Naive thymus-derived CD4-positive, alpha-beta T cell (primary cell): ENCODE results near the gene UNC13C. TPM values are rescaled to one million over a fixed set of nuclear protein-coding genes. Genes with fewer than 3 reads are reported as not detected.

Experiments used
- ATAC-seq: fragments of 150-1000 bp; cut with Tn5 transposase; 2 replicates; pipeline ENCODE4 v1.10.0; 2021; ENCODE audit warnings: mild to moderate bottlenecking, moderate library complexity
- CTCF ChIA-PET: fragments of 350-600 bp; sonication (Branson Sonifier 250); formaldehyde crosslinking; loops from one replicate; lab custom pipeline; 2021; ENCODE audit warnings: antibody characterized with exemption; lab: Charles Lee
- POLR2A ChIA-PET: fragments of 350-600 bp; sonication (Branson Sonifier 250); formaldehyde crosslinking; loops from one replicate; lab custom pipeline; 2021; ENCODE audit warnings: antibody characterized with exemption, inconsistent platforms; lab: Charles Lee
- DNase-seq, 9 donors: peaks; one replicate each; pipeline versions ENCODE4 v3.0.0 to v3.0.0-alpha.2; 2020 to 2022; ENCODE audit warnings: mixed read lengths in 1 of 9
- H3K27ac ChIP-seq: one replicate; pipeline ENCODE4 v1.7.0; 2013; ENCODE audit warnings: mild to moderate bottlenecking, low read depth, low read length, moderate library complexity
- H3K27me3 ChIP-seq, 2 donors: one replicate each; pipeline ENCODE4 v1.7.0; 2013; ENCODE audit warnings: low read length in 2 of 2, mild to moderate bottlenecking in 2 of 2, moderate library complexity in 2 of 2; ENCODE audit not compliant: control insufficient read depth in 2 of 2, insufficient read depth in 2 of 2
- H3K36me3 ChIP-seq, 3 experiments: 1 replicate in 2 of 3; 2 replicates in 1 of 3; pipeline ENCODE4 v1.7.0; 2013; ENCODE audit warnings: low read length in 3 of 3, mild to moderate bottlenecking in 3 of 3, moderate library complexity in 1 of 3; ENCODE audit not compliant: insufficient read depth in 3 of 3, control insufficient read depth in 2 of 3
- H3K4me1 ChIP-seq, 2 donors: one replicate each; pipeline ENCODE4 v1.7.0; 2013; ENCODE audit warnings: low read length in 2 of 2, mild to moderate bottlenecking in 2 of 2, moderate library complexity in 1 of 2; ENCODE audit not compliant: control insufficient read depth in 2 of 2, insufficient read depth in 2 of 2
- H3K4me3 ChIP-seq: 2 replicates; pipeline ENCODE4 v1.7.0; 2013; ENCODE audit warnings: mild to moderate bottlenecking, low read length
- H3K9me3 ChIP-seq, 3 experiments: 1 replicate in 2 of 3; 2 replicates in 1 of 3; pipeline ENCODE4 v1.7.0; 2013; ENCODE audit warnings: low read length in 3 of 3; ENCODE audit not compliant: control insufficient read depth in 2 of 3
- H3K27ac Mint-ChIP-seq, 9 donors: one replicate each; pipeline ENCODE4 v1.8.0; 2020 to 2022; ENCODE audit warnings: mixed read lengths in 9 of 9, mild to moderate bottlenecking in 8 of 9, moderate library complexity in 5 of 9, inconsistent platforms in 2 of 9
- H3K27me3 Mint-ChIP-seq, 5 donors: one replicate each; pipeline ENCODE4 v1.8.0; 2021 to 2022; ENCODE audit warnings: mixed read lengths in 5 of 5, mild to moderate bottlenecking in 1 of 5
- H3K36me3 Mint-ChIP-seq, 5 donors: one replicate each; pipeline ENCODE4 v1.8.0; 2020 to 2022; ENCODE audit warnings: mixed read lengths in 5 of 5, mild to moderate bottlenecking in 3 of 5, inconsistent platforms in 1 of 5
- H3K4me1 Mint-ChIP-seq, 7 donors: one replicate each; pipeline ENCODE4 v1.8.0; 2020 to 2022; ENCODE audit warnings: mixed read lengths in 7 of 7, mild to moderate bottlenecking in 3 of 7, inconsistent platforms in 1 of 7
- H3K4me3 Mint-ChIP-seq, 10 donors: one replicate each; pipeline ENCODE4 v1.8.0; 2020 to 2022; ENCODE audit warnings: mild to moderate bottlenecking in 10 of 10, mixed read lengths in 10 of 10, moderate library complexity in 6 of 10, inconsistent platforms in 2 of 10
- H3K9me3 Mint-ChIP-seq, 11 donors: one replicate each; pipeline ENCODE4 v1.8.0; 2020 to 2022; ENCODE audit warnings: mixed read lengths in 11 of 11, mild to moderate bottlenecking in 4 of 11, inconsistent platforms in 1 of 11, moderate library complexity in 1 of 11
- intact Hi-C, 2 donors: fragments of 100-400 bp; cut with micrococcal nuclease; formaldehyde crosslinking; loops; one replicate each; pipeline ENCODE4 v1.15.1; 2023
- polyA plus RNA-seq, 2 donors: library from polyadenylated mRNA; unstranded; fragments of 300-500 nt; fragmentation: Illumina TruSeq; gene quantifications; one replicate each; pipeline ENCODE4 v1.2.3, GENCODE V29; 2021
- total RNA-seq, 6 experiments: library from RNA in 5 of 6; stranded (reverse) in 5 of 6; gene quantifications; 1 replicate in 5 of 6; 2 replicates in 1 of 6; pipeline ENCODE4 v1.2.3 and lab custom pipeline; 2021 to 2026

The UNC13C gene
- total and polyA plus RNA-seq, 7 experiments from 2014 or later = not detected

- Histone ChIP-seq H3K36me3 (no peaks in the 10 kb centered on the region), H3K27ac (no peak overlapping the region), H3K9me3 (no peaks in the 10 kb centered on the region), H3K4me1 (no peaks in the 10 kb centered on the region), H3K27me3 (no peaks in the 10 kb centered on the region), H3K4me3 (no peak overlapping the region)
- Mint-ChIP-seq H3K9me3 (peaks cover 0 to 10% (median 2%) of the 10 kb centered on the region in 11 donors), H3K4me3 (no peak overlapping the region), H3K27me3 (no peaks in the 10 kb centered on the region), H3K4me1 (no peaks in the 10 kb centered on the region), H3K27ac (no peak overlapping the region), H3K36me3 (no peaks in the 10 kb centered on the region)
- DNase-seq (no peak), ATAC-seq (no peak)
- ChIA-PET POLR2A (no interaction called here), CTCF (interaction anchor here (0.7 kb wide), 1 partner anchor 10 kb away, joined by 3 read pairs; no protein-coding TSS in a partner anchor)
- intact Hi-C loops = no loop called here
Observed at GRCh38 chr15:54206586-54207321, 228.5 kb downstream of the UNC13C start.

DNA sequence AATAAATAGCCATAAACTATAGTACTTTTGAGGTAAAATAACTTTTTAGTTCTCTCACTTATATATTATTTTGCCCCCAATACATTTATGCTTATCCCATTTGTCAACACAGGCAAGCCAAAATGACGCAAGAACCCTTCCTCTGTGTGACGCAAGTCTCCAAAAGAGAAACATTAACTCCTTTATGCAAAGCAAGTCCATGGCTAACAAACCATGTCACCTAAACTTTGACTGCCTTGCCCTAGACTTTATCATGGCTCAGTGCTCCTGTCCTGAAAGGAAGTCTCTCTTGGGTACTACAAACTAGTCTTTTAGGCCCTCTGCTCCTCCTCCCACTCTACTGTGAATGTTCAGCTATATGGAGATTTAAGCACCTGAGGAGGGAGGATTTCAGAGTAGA, 230.5 kb downstream of the UNC13C start:
- Mint-ChIP-seq H3K4me3 (no peak overlapping the region), H3K4me1 (no peaks in the 10 kb centered on the region)

DNA sequence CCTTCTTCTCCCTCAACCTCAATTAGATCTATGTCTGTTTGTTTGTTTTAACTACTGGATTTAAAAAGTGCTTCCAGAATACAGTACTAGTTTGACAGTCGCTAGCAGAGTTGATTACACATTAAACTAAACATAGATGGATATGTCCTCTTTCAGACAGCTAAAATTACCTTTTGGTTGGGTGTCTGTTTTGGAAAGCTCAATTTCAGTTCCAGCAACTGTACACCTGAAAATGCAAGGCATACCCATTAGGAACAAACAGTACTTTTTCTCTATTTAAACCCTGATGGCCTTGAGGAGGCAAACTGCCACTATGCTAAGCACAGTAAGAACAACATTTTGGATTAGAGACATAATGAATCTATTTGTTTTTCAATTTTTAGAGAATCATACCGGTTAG, 234.4 kb downstream of the UNC13C start:
- intact Hi-C loops = no loop called here
- Histone ChIP-seq H3K27ac (no peak overlapping the region), H3K9me3 (no peaks in the 10 kb centered on the region), H3K36me3 (no peaks in the 10 kb centered on the region), H3K27me3 (no peaks in the 10 kb centered on the region), H3K4me1 (no peaks in the 10 kb centered on the region), H3K4me3 (no peak overlapping the region)
- ChIA-PET CTCF (no interaction called here), POLR2A (no interaction called here)
- ATAC-seq = no peak
- H3K9me3 Mint-ChIP-seq = peaks cover 0 to 5% (median 0%) of the 10 kb centered on the region in 11 donors
- H3K4me1 Mint-ChIP-seq = no peaks in the 10 kb centered on the region
- DNase-seq = no peak
- H3K27me3 Mint-ChIP-seq = peaks cover 0 to 5% (median 0%) of the 10 kb centered on the region in 5 donors
- no peaks in the 10 kb centered on the region for H3K36me3 Mint-ChIP-seq
- no peak overlapping the region for H3K4me3 Mint-ChIP-seq
- no peak overlapping the region for H3K27ac Mint-ChIP-seq

More for the DNA sequence above, 230.5 kb downstream of the UNC13C start:
- DNase-seq (no peak), ATAC-seq (no peak)
- Mint-ChIP-seq H3K36me3 (no peaks in the 10 kb centered on the region), H3K27me3 (peaks cover 0 to 5% (median 0%) of the 10 kb centered on the region in 5 donors), H3K9me3 (peaks cover 0 to 3% (median 0%) of the 10 kb centered on the region in 11 donors), H3K27ac (no peak overlapping the region)
- Histone ChIP-seq H3K27me3 (no peaks in the 10 kb centered on the region), H3K4me1 (no peaks in the 10 kb centered on the region), H3K4me3 (no peak overlapping the region), H3K9me3 (no peaks in the 10 kb centered on the region), H3K36me3 (no peaks in the 10 kb centered on the region), H3K27ac (no peak overlapping the region)
- ChIA-PET CTCF (no interaction called here), POLR2A (no interaction called here)
- intact Hi-C loops = no loop called here

DNA sequence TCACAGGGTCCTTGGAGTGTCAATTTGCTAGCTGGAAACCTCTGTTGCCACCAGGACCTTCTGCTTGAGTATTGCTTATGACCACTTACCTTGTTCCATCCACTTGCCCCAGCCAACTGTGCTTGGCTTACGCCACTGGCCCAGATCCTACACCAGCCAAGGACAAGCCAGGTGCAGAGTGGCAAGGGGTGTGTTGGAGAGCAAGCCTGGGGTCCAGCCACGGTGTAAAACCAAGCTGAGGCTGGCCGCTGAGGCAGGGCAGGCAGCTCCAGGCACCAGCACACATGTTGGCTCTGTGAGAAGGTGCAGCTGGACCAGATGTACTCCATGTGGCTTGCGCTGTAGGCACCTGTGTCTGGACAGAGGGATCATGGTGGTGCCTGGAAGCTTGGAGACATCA, 248.2 kb downstream of the UNC13C start:
- intact Hi-C loops = no loop called here
- POLR2A ChIA-PET = no interaction called here
- no peak for ATAC-seq

GRCh38 chr15:54227569-54227968, 249.3 kb downstream of the UNC13C start:
- no peaks in the 10 kb centered on the region for H3K4me1 Mint-ChIP-seq
- no peaks in the 10 kb centered on the region for H3K36me3 Mint-ChIP-seq
- Histone ChIP-seq H3K27me3 (no peaks in the 10 kb centered on the region), H3K9me3 (no peaks in the 10 kb centered on the region), H3K27ac (no peak overlapping the region), H3K36me3 (no peaks in the 10 kb centered on the region), H3K4me1 (no peaks in the 10 kb centered on the region), H3K4me3 (no peak overlapping the region)
- no peaks in the 10 kb centered on the region for H3K27me3 Mint-ChIP-seq
- CTCF ChIA-PET = no interaction called here
- no peak overlapping the region for H3K4me3 Mint-ChIP-seq
- no peak overlapping the region for H3K27ac Mint-ChIP-seq
- H3K9me3 Mint-ChIP-seq = peaks cover 0 to 20% (median 11%) of the 10 kb centered on the region in 11 donors
- DNase-seq (no peak), ATAC-seq (no peak)
- POLR2A ChIA-PET = no interaction called here
- intact Hi-C loops = no loop called here

More for the DNA sequence above, 248.2 kb downstream of the UNC13C start:
- Mint-ChIP-seq H3K27me3 (no peaks in the 10 kb centered on the region), H3K9me3 (peaks cover 0 to 20% (median 13%) of the 10 kb centered on the region in 11 donors), H3K4me3 (no peak overlapping the region), H3K27ac (no peak overlapping the region), H3K4me1 (no peaks in the 10 kb centered on the region), H3K36me3 (no peaks in the 10 kb centered on the region)
- no peak for DNase-seq
- CTCF ChIA-PET = no interaction called here
- Histone ChIP-seq H3K36me3 (no peaks in the 10 kb centered on the region), H3K4me3 (no peak overlapping the region), H3K27me3 (no peaks in the 10 kb centered on the region), H3K27ac (no peak overlapping the region), H3K9me3 (no peaks in the 10 kb centered on the region), H3K4me1 (no peaks in the 10 kb centered on the region)

- ATAC-seq = no peak
- H3K9me3 Mint-ChIP-seq = peaks cover 0 to 3% (median 0%) of the 10 kb centered on the region in 11 donors
- no peak for DNase-seq
- H3K4me1 Mint-ChIP-seq = no peaks in the 10 kb centered on the region
- Histone ChIP-seq H3K9me3 (no peaks in the 10 kb centered on the region), H3K36me3 (no peaks in the 10 kb centered on the region), H3K4me3 (no peak overlapping the region), H3K27me3 (no peaks in the 10 kb centered on the region), H3K27ac (no peak overlapping the region), H3K4me1 (no peaks in the 10 kb centered on the region)
- POLR2A ChIA-PET = no interaction called here
- peaks cover 0 to 15% (median 0%) of the 10 kb centered on the region in 5 donors for H3K27me3 Mint-ChIP-seq
- H3K4me3 Mint-ChIP-seq = no peak overlapping the region
- no peaks in the 10 kb centered on the region for H3K36me3 Mint-ChIP-seq
- H3K27ac Mint-ChIP-seq = no peak overlapping the region
- CTCF ChIA-PET = no interaction called here
- intact Hi-C loops = no loop called here
Observed at GRCh38 chr15:54250326-54250725, 272.1 kb downstream of the UNC13C start.

DNA sequence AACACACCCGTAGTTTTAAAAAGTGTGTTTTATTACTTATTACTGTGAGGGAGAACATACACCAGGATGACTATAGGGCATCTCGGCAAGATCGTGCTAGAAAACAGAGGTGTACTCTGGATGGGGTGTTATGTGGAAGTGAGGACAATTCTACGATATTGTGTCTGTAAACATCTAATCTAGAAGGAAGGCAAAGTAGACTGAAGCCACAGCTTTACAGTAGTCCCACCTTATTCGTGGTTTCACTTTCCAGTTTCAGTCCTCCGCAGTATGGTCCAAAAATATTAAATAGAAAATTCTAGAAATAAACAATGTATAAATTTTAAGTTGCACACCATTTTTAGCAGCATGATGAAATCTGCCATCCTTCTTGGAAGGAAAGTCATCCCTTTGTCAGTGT, 277.9 kb downstream of the UNC13C start:
- no peaks in the 10 kb centered on the region for H3K4me1 Mint-ChIP-seq
- CTCF ChIA-PET = no interaction called here
- intact Hi-C loops = no loop called here

More for the DNA sequence above, 277.9 kb downstream of the UNC13C start:
- Mint-ChIP-seq H3K9me3 (peaks cover 0 to 4% (median 0%) of the 10 kb centered on the region in 11 donors), H3K4me3 (no peak overlapping the region), H3K36me3 (no peaks in the 10 kb centered on the region), H3K27me3 (peaks cover 0 to 4% (median 0%) of the 10 kb centered on the region in 5 donors), H3K27ac (no peak overlapping the region)
- Histone ChIP-seq H3K27ac (no peak overlapping the region), H3K4me1 (no peaks in the 10 kb centered on the region), H3K36me3 (no peaks in the 10 kb centered on the region), H3K9me3 (no peaks in the 10 kb centered on the region), H3K4me3 (no peak overlapping the region), H3K27me3 (no peaks in the 10 kb centered on the region)
- ATAC-seq (no peak), DNase-seq (no peak)
- POLR2A ChIA-PET = no interaction called here
